A549 treated with CpdA at 1 μM for 4 hours (cell line): Measurements from ENCODE around the gene MTO1. TPM values are rescaled to one million over a fixed set of nuclear protein-coding genes. Genes with fewer than 3 reads are reported as not detected.

ENCODE experiments used
- total RNA-seq: library from RNA; stranded (reverse); fragments of 200-300 nt; extraction: Qiagen RNA extraction; gene quantifications from 5 replicates; pipeline ENCODE4 v1.2.3, GENCODE V29; 2022; ENCODE audit warnings: low read depth

MTO1 gene
- total RNA-seq: 10.7 to 11.1 TPM (median 10.9 TPM) in 5 replicates

DNA sequence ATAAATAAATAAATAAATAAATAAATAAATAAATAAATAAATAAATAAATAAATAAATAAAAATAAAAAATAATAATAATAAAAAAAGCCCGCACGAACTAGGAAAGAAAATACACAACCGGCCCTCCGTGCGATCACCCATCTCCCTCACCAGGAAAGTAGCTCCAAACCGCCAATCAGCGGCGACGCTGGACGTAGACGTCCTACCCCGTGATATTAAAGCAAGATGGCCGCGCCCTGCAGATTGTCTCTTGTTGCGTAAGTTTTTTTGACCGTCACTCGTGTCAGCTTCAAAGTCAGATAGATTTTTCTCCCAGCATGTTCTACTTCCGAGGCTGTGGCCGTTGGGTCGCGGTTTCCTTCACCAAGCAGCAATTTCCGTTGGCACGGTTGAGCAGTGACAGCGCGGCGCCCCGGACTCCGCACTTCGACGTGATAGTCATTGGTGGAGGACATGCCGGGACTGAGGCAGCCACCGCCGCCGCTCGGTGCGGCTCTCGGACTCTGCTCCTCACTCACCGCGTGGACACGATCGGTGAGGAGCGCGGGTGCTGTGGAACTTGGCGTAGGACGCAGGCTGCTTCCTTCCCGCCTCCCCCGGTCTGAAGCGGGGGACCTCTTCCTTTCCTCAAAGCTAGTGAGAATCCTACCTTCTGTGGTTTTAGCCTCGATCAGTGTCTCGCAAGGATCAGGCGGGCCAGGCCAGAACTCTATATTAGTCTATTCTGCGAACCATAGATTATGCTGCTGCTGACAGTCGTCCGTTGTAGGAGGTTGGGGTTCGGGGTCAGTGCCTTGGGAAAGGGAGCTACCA lies at the start of gene MTO1:
MTO1 (plus strand) TSS at position 201 of the 814 bp plus-strand sequence; CDS start at position 319, 118 bp downstream.

DNA sequence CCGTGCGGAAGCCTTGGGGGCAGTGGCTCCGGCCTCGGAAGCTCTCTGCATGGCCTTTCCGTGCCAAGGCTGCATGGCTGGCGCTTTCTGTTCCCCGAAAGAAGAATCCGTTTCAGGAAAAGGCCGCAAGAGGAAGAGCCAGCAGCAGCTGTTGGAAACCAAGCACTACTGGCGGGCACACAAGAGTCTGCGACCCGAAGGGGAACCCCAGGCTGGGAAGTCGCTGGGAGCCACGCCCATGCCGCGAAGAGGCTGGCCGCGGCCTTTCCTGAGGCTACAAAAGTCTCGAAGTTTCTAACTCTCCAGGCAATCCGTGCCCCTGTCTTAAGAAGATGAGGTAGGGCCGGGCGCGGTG lies 9.5 kb upstream of the MTO1 start, which contains the start of gene CGAS:
CGAS (minus strand) TSS at position 191 of the 355 bp plus-strand sequence; CDS start at position 75, 116 bp downstream.

GRCh38 chr6:73520688-73521350 lies 59.3 kb downstream of the MTO1 start, which contains the start of gene EEF1A1:
TSS of gene EEF1A1 (minus strand) at chr6:73521032. CDS start at chr6:73520026, 1,006 bp downstream.

Other genes with a start within 250 kb of the MTO1 start
- gene KHDC1L, start 236.2 kb upstream of the MTO1 start, total RNA-seq: 0.25 to 0.66 TPM (median 0.31 TPM) in 3 of 5 replicates, not detected in the others
- gene KHDC1, start 198.5 kb upstream of the MTO1 start, total RNA-seq: 3.2 to 4.8 TPM (median 3.8 TPM) in 5 replicates
- not detected in 5 replicates for gene DPPA5, start 107.5 kb upstream of the MTO1 start, total RNA-seq
- not detected in 5 replicates for gene KHDC3L, start 99.1 kb upstream of the MTO1 start, total RNA-seq
- gene OOEP, start 91.8 kb upstream of the MTO1 start, total RNA-seq: not detected in 5 replicates
- not detected in 5 replicates for gene DDX43, start 66.9 kb upstream of the MTO1 start, total RNA-seq
- gene CGAS, start 9.4 kb upstream of the MTO1 start, total RNA-seq: 5.3 to 7.1 TPM (median 5.5 TPM) in 5 replicates
- gene EEF1A1, start 59.3 kb downstream of the MTO1 start, total RNA-seq: 7,345 to 9,062 TPM (median 7,697 TPM) in 5 replicates
- gene SLC17A5, start 192.3 kb downstream of the MTO1 start, total RNA-seq: 8.7 to 11.3 TPM (median 9.2 TPM) in 5 replicates
- gene CD109, start 234.5 kb downstream of the MTO1 start, total RNA-seq: 21.3 to 37.3 TPM (median 29.2 TPM) in 5 replicates